H9 (cell line): Measurements from ENCODE around the gene PNPLA2. TPM values are rescaled to one million over a fixed set of nuclear protein-coding genes. Genes with fewer than 3 reads are reported as not detected.

Experiments used
- DNase-seq: peaks from one replicate; pipeline ENCODE4 v3.0.0-alpha.2; 2017
- H2AFZ ChIP-seq: one replicate; pipeline ENCODE4 v1.6.1; 2013; ENCODE audit warnings: mild to moderate bottlenecking, low read length, control low read depth, moderate library complexity
- H2AK5ac ChIP-seq: 2 replicates; pipeline ENCODE4 v1.6.1; 2013; ENCODE audit warnings: low read length, control low read depth, mixed read lengths; ENCODE audit not compliant: insufficient read length
- H2BK120ac ChIP-seq: one replicate; pipeline ENCODE4 v1.6.1; 2013; ENCODE audit warnings: low read depth, mild to moderate bottlenecking, low read length, control low read depth, inconsistent platforms; ENCODE audit not compliant: poor library complexity, severe bottlenecking
- H2BK12ac ChIP-seq: 2 replicates; pipeline ENCODE4 v1.6.1; 2013; ENCODE audit warnings: low read length, control low read depth, mixed read lengths, low read depth; ENCODE audit not compliant: insufficient read length
- H2BK15ac ChIP-seq: 2 replicates; pipeline ENCODE4 v1.6.1; 2013; ENCODE audit warnings: low read depth, low read length, control low read depth
- H2BK20ac ChIP-seq: one replicate; pipeline ENCODE4 v1.6.1; 2013; ENCODE audit warnings: low read depth, mild to moderate bottlenecking, low read length, control low read depth, inconsistent platforms; ENCODE audit not compliant: poor library complexity, severe bottlenecking
- H2BK5ac ChIP-seq: 2 replicates; pipeline ENCODE4 v1.6.1; 2013; ENCODE audit warnings: low read length, control low read depth, mixed read lengths; ENCODE audit not compliant: insufficient read length
- H3K14ac ChIP-seq: 2 replicates; pipeline ENCODE4 v1.6.1; 2013; ENCODE audit warnings: low read length, control low read depth; ENCODE audit not compliant: insufficient read depth
- H3K18ac ChIP-seq: 2 replicates; pipeline ENCODE4 v1.6.1; 2013; ENCODE audit warnings: low read depth, mild to moderate bottlenecking, mixed read lengths, low read length, control low read depth; ENCODE audit not compliant: insufficient read length
- H3K23ac ChIP-seq: 2 replicates; pipeline ENCODE4 v1.6.1; 2013; ENCODE audit warnings: low read length, control low read depth, mixed read lengths, low read depth; ENCODE audit not compliant: insufficient read length
- H3K23me2 ChIP-seq: 2 replicates; pipeline ENCODE4 v1.6.1; 2013; ENCODE audit warnings: low read depth, mild to moderate bottlenecking, mixed read lengths, low read length, control low read depth; ENCODE audit not compliant: insufficient read length, poor library complexity, severe bottlenecking
- H3K27ac ChIP-seq: 2 replicates; pipeline ENCODE4 v1.5.1; 2013; ENCODE audit warnings: low read length, control low read depth, mixed read lengths, low read depth; ENCODE audit not compliant: insufficient read length
- H3K27me3 ChIP-seq: 2 replicates; pipeline ENCODE4 v1.6.1; 2013; ENCODE audit warnings: low read length, control low read depth, inconsistent platforms; ENCODE audit not compliant: insufficient read depth
- H3K4ac ChIP-seq: 2 replicates; pipeline ENCODE4 v1.6.1; 2013; ENCODE audit warnings: low read depth, mild to moderate bottlenecking, control low read depth, inconsistent platforms, low read length, moderate library complexity
- H3K4me1 ChIP-seq: 2 replicates; pipeline ENCODE4 v1.6.1; 2013; ENCODE audit warnings: low read length, control low read depth, inconsistent platforms; ENCODE audit not compliant: insufficient read depth
- H3K4me2 ChIP-seq: 2 replicates; pipeline ENCODE4 v1.6.1; 2013; ENCODE audit warnings: low read length, control low read depth, mixed read lengths; ENCODE audit not compliant: insufficient read length, insufficient read depth
- H3K56ac ChIP-seq: 2 replicates; pipeline ENCODE4 v1.6.1; 2013; ENCODE audit warnings: low read depth, mild to moderate bottlenecking, mixed read lengths, low read length, control low read depth; ENCODE audit not compliant: insufficient read length
- H3K79me1 ChIP-seq: 2 replicates; pipeline ENCODE4 v1.6.1; 2013; ENCODE audit warnings: low read depth, mild to moderate bottlenecking, moderate library complexity, low read length, control low read depth, inconsistent platforms; ENCODE audit not compliant: insufficient read depth, poor library complexity, severe bottlenecking
- H3K79me2 ChIP-seq: 2 replicates; pipeline ENCODE4 v1.6.1; 2013; ENCODE audit warnings: low read length, control low read depth, inconsistent platforms; ENCODE audit not compliant: insufficient read depth
- H3K9ac ChIP-seq: 2 replicates; pipeline ENCODE4 v1.6.1; 2013; ENCODE audit warnings: low read length, control low read depth, mixed read lengths; ENCODE audit not compliant: insufficient read length; ENCODE audit errors: extremely low read depth
- H3K9me3 ChIP-seq: one replicate; pipeline ENCODE4 v1.6.1; 2013; ENCODE audit warnings: low read depth, low read length, inconsistent platforms; ENCODE audit not compliant: control insufficient read depth
- H3T11ph ChIP-seq: one replicate; pipeline ENCODE4 v1.6.1; 2013; ENCODE audit warnings: mild to moderate bottlenecking, low read length, control low read depth, inconsistent platforms
- H4K20me1 ChIP-seq: one replicate; pipeline ENCODE4 v1.6.1; 2013; ENCODE audit not compliant: control insufficient read depth, insufficient read length, insufficient read depth
- H4K5ac ChIP-seq: 2 replicates; pipeline ENCODE4 v1.6.1; 2013; ENCODE audit warnings: low read depth, mild to moderate bottlenecking, mixed read lengths, low read length, control low read depth; ENCODE audit not compliant: insufficient read length
- H4K8ac ChIP-seq: replicated peaks from 2 replicates; pipeline ENCODE4 v1.6.1; 2013; ENCODE audit warnings: low read length, control low read depth, mixed read lengths, low read depth; ENCODE audit not compliant: insufficient read length
- H4K91ac ChIP-seq: 2 replicates; pipeline ENCODE4 v1.6.1; 2013; ENCODE audit warnings: low read depth, mild to moderate bottlenecking, moderate library complexity, mixed read lengths, low read length, control low read depth; ENCODE audit not compliant: insufficient read length
- H3K27ac Mint-ChIP-seq, 3 experiments: 2 replicates in 2 of 3; 3 replicates in 1 of 3; pipeline ENCODE4 v1.8.0; 2020 to 2021; ENCODE audit warnings: mixed read lengths in 3 of 3, mild to moderate bottlenecking in 1 of 3, moderate library complexity in 1 of 3
- H3K27me3 Mint-ChIP-seq: 2 replicates; pipeline ENCODE4 v1.8.0; 2021; ENCODE audit warnings: low read depth, mild to moderate bottlenecking, moderate library complexity, mixed read lengths
- H3K36me3 Mint-ChIP-seq, 3 experiments: 2 replicates in 2 of 3; 3 replicates in 1 of 3; pipeline ENCODE4 v1.8.0; 2020 to 2021; ENCODE audit warnings: low read depth in 3 of 3, mixed read lengths in 3 of 3; ENCODE audit not compliant: insufficient read depth in 1 of 3
- H3K4me1 Mint-ChIP-seq, 2 experiments: 2 replicates each; pipeline ENCODE4 v1.8.0; 2020; ENCODE audit warnings: mixed read lengths in 2 of 2
- H3K4me3 Mint-ChIP-seq, 2 experiments: 2 replicates in 1 of 2; 3 replicates in 1 of 2; pipeline ENCODE4 v1.8.0; 2020 to 2021; ENCODE audit warnings: mild to moderate bottlenecking in 2 of 2, mixed read lengths in 2 of 2, moderate library complexity in 1 of 2
- H3K9me3 Mint-ChIP-seq, 2 experiments: 2 replicates in 1 of 2; 3 replicates in 1 of 2; pipeline ENCODE4 v1.8.0; 2020; ENCODE audit warnings: mild to moderate bottlenecking in 2 of 2, mixed read lengths in 2 of 2, moderate library complexity in 1 of 2
- CTCF ChIP-seq: fragments of 200-600 bp; sonication (generic); conservative IDR thresholded peaks from 3 replicates; pipeline ENCODE4 v1.8.0; 2021; ENCODE audit warnings: antibody characterized with exemption, mild to moderate bottlenecking
- WGBS: extraction: QIAGEN DNeasy Blood & Tissue Kit; methylation state at CpG from one replicate; pipeline ENCODE4 v1.1.7; 2013; ENCODE audit warnings: missing lambda C conversion rate, low lambda C conversion rate, mixed read lengths; ENCODE audit not compliant: insufficient read length; ENCODE audit errors: extremely low coverage; 5-methylcytosine and 5-hydroxymethylcytosine counted together
- total RNA-seq: library from RNA; stranded (reverse); gene quantifications from 2 replicates; pipeline ENCODE4 v1.2.1, GENCODE V29; 2021

Gene PNPLA2
- total RNA-seq, 1 experiment from 2014 or later, result 67.3 TPM

DNA sequence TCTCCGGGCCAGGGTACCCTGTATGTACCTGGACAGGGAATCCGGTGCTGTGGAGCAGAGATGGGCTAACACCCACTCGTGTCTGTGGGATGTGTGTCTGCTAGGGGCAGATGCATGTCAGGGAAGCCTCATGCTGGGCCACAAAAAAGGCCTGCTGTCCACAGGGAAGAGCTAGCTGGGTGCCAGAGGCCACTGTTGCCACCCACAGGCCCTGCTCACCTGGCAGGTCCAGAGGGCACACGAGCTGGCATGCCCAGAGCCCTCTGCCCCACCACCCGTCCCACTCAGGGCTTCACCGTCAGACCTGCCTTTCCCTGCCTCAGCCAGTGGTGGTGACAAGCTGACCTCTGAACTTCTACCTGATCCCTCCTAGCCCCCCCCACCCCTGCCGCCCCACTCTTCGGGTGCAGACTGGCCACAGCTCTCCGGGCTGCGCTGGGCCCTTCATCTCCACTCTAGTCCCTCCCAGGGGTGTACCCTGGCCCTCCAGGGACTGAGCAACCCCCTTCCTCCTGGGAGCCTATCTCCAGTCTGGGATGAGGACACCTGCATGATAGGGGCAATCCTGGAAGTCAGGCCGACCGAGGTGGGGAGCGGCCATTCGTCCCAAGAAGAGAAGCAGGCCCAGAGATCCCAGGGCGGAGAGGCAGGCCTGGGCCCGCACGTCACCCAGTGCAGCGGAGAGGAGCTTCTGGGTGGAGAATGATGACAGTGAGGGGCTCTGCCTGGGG, 22.0 kb upstream of the PNPLA2 start:
- peaks cover 0 to 18% (median 11%) of the 10 kb centered on the region in 3 experiments; a peak in 4 of 7 replicates for H3K36me3 Mint-ChIP-seq
- Histone ChIP-seq H3K23ac (no peak overlapping the region), H4K8ac (no peak overlapping the region), H3K4me2 (peak overlapping the region; percentile 72), H2BK5ac (no peak overlapping the region), H3K9me3 (no peaks in the 10 kb centered on the region), H2BK120ac (no peak overlapping the region), H3K27me3 (no peaks in the 10 kb centered on the region), H2BK12ac (no peak overlapping the region), H3K56ac (no peak overlapping the region), H2AFZ (no peak overlapping the region), H3K18ac (no peak overlapping the region), H2BK15ac (no peak overlapping the region), H2AK5ac (no peak overlapping the region), H2BK20ac (no peak overlapping the region), H3K27ac (no peak overlapping the region), H3K23me2 (peaks cover 9% of the 10 kb centered on the region), H3K14ac (peak overlapping the region; percentile 16), H4K5ac (no peak overlapping the region), H3K9ac (peak overlapping the region; percentile 10), H3K79me2 (no peaks in the 10 kb centered on the region), H3K4me1 (no peaks in the 10 kb centered on the region; the same call in 1 of the 2 replicates), H3K4ac (no peak overlapping the region), H4K91ac (no peak overlapping the region), H3K79me1 (no peaks in the 10 kb centered on the region), H3T11ph (no peak overlapping the region), H4K20me1 (peaks cover 2% of the 10 kb centered on the region)
- no CpG with 5 or more reads among the region's 18 CpGs for WGBS
- H3K27ac Mint-ChIP-seq, result 0 out of 7 replicates have a peak overlapping the region, but pooled peaks of 1 of the 3 experiments have one; percentile 51
- no peak for TF ChIP-seq CTCF
- H3K4me1 Mint-ChIP-seq, result peaks cover 8 to 18% of the 10 kb centered on the region in 2 experiments
- H3K27me3 Mint-ChIP-seq, result no peaks in the 10 kb centered on the region
- no peak for DNase-seq
- no peaks in the 10 kb centered on the region for H3K9me3 Mint-ChIP-seq
- H3K4me3 Mint-ChIP-seq, result peak overlapping the region; percentile 75 to 87
